GM10248 (cell line): ENCODE measurements around the gene MAN1C1.

Source experiments
- CTCF ChIA-PET: fragments of 300-600 bp; sonication (Branson Sonifier 250); formaldehyde crosslinking; extraction: SDS; loops from one replicate; lab custom pipeline; 2021; ENCODE audit warnings: antibody characterized with exemption; lab: Yijun Ruan, JAX
- POLR2A ChIA-PET: fragments of 350-650 bp; sonication (Branson Sonifier 250); formaldehyde crosslinking; extraction: SDS; loops from one replicate; lab custom pipeline; 2020; ENCODE audit warnings: antibody characterized with exemption; lab: Yijun Ruan, JAX
- DNase-seq: peaks from one replicate; pipeline ENCODE4 v3.0.0; 2012; ENCODE audit errors: extremely low spot score
- CTCF ChIP-seq: IDR thresholded peaks from 2 replicates; pipeline ENCODE4 v1.5.1; 2012; ENCODE audit warnings: mild to moderate bottlenecking, low read depth; ENCODE audit errors: extremely low read depth, missing control alignments, control extremely low read depth

The MAN1C1 gene

GRCh38 chr1:25613091-25613490, 3.5 kb upstream of the MAN1C1 start:
- ChIA-PET POLR2A (no interaction called here), CTCF (no interaction called here)
- TF ChIP-seq CTCF: no peak
- DNase-seq: no peak

- ChIA-PET POLR2A (no interaction called here), CTCF (no interaction called here)
- no peak for TF ChIP-seq CTCF
- no peak for DNase-seq
Measured at GRCh38 chr1:25614501-25615171, 2.0 kb upstream of the MAN1C1 start.

- ChIA-PET CTCF (no interaction called here), POLR2A (no interaction called here)
- no peak for DNase-seq
- TF ChIP-seq CTCF: no peak
Measured at GRCh38 chr1:25615172-25615541, 1.4 kb upstream of the MAN1C1 start.

GRCh38 chr1:25615563-25616094, 962 bp upstream of the MAN1C1 start:
- POLR2A ChIA-PET: no interaction called here
- DNase-seq: no peak
- CTCF ChIA-PET: no interaction called here
- no peak for TF ChIP-seq CTCF

GRCh38 chr1:25616987-25617624, 515 bp downstream of the MAN1C1 start:
- TF ChIP-seq CTCF: no peak
- CTCF ChIA-PET: no interaction called here
- POLR2A ChIA-PET: no interaction called here
- DNase-seq: no peak

- DNase-seq: no peak
- no peak for TF ChIP-seq CTCF
- ChIA-PET CTCF (interaction anchor here (1.0 to 2.6 kb wide), 3 partner anchors 8 to 45 kb away, joined by 3 to 16 read pairs (median 7); no protein-coding TSS in a partner anchor), POLR2A (no interaction called here)
Measured at GRCh38 chr1:25617625-25618432, 1.2 kb downstream of the MAN1C1 start.
